Adrenal gland (tissue), 5 donors: ENCODE data around the gene KIF2C.

ENCODE experiments used
- CTCF ChIP-seq, 6 experiments: fragments of 450-650 bp in 4 of 6; fragments of 200-600 bp in 2 of 6; sonication (generic) in 1 of 6; IDR thresholded peaks; 1 replicate in 5 of 6; 2 replicates in 1 of 6; pipeline versions ENCODE4 v1.5.1 to v1.8.0; 2016 to 2021; ENCODE audit warnings: antibody characterized with exemption in 6 of 6, mild to moderate bottlenecking in 2 of 6, moderate library complexity in 1 of 6
- POLR2A ChIP-seq, 2 donors: fragments of 450-650 bp; IDR thresholded peaks; one replicate each; pipeline ENCODE4 v1.6.1; 2017; ENCODE audit warnings: antibody characterized with exemption in 2 of 2, mild to moderate bottlenecking in 2 of 2, moderate library complexity in 1 of 2
- donor health status: DM: no; HTN: no; CAD: no.

- TF ChIP-seq CTCF (IDR thresholded peaks at IDR 0.05) (no peak), POLR2A (IDR thresholded peaks at IDR 0.05) (no peak)
These were observed 3.6 kb downstream of the KIF2C start for GRCh38 chr1:44743211-44743610.
